Thyroid gland (tissue), 4 donors: ENCODE data around the gene SYNJ2. TPM values are rescaled to one million over a fixed set of nuclear protein-coding genes. Genes with fewer than 3 reads are reported as not detected.
A peak's percentile ranks its signal among the peaks of the same experiment; 100 is the strongest.

Experiments used
- DNase-seq, 2 donors: peaks; one replicate each; pipeline ENCODE4 v3.0.0-alpha.2; 2019
- H3K27ac ChIP-seq, 3 donors: fragments of 200-600 bp; sonication (generic); 1 replicate in 2 of 3; 2 replicates in 1 of 3; pipeline ENCODE4 v1.5.1; 2016 to 2019; ENCODE audit warnings: mild to moderate bottlenecking in 1 of 3, moderate library complexity in 1 of 3
- H3K27me3 ChIP-seq: fragments of 200-600 bp; sonication (generic); one replicate; pipeline ENCODE4 v1.5.1; 2019
- H3K36me3 ChIP-seq, 2 donors: fragments of 200-600 bp; sonication (generic); one replicate each; pipeline ENCODE4 v1.5.1; 2016 to 2019
- H3K4me1 ChIP-seq, 2 donors: fragments of 200-600 bp; sonication (generic); one replicate each; pipeline ENCODE4 v1.5.1; 2017 to 2019
- H3K4me3 ChIP-seq, 3 donors: fragments of 200-600 bp; sonication (generic); replicated peaks in 1 of 3; 1 replicate in 2 of 3; 2 replicates in 1 of 3; pipeline ENCODE4 v1.5.1; 2016; ENCODE audit warnings: mild to moderate bottlenecking in 1 of 3
- H3K9me3 ChIP-seq: fragments of 200-600 bp; sonication (generic); one replicate; pipeline ENCODE4 v1.5.1; 2017
- CTCF ChIP-seq, 6 experiments: fragments of 200-600 bp in 3 of 6; fragments of 450-650 bp in 3 of 6; sonication (generic) in 3 of 6; IDR thresholded peaks; one replicate each; pipeline ENCODE4 v1.5.1; 2016 to 2019; ENCODE audit warnings: antibody characterized with exemption in 6 of 6, mild to moderate bottlenecking in 2 of 6, inconsistent platforms in 1 of 6, moderate library complexity in 1 of 6
- POLR2A ChIP-seq, 2 donors: fragments of 450-650 bp; IDR thresholded peaks; one replicate each; pipeline ENCODE4 v1.6.1; 2017; ENCODE audit warnings: antibody characterized with exemption in 2 of 2, mild to moderate bottlenecking in 2 of 2, moderate library complexity in 1 of 2
- WGBS, 2 donors: methylation state at CpG; one replicate each; pipeline ENCODE4 v1.1.5; 2017; 5-methylcytosine and 5-hydroxymethylcytosine counted together
- intact Hi-C: fragments of 100-400 bp; cut with DNase I; formaldehyde crosslinking; loops from one replicate; pipeline ENCODE4 v1.15.1; 2023
- total RNA-seq, 4 donors: library from RNA; depleted of rRNA; stranded (reverse); fragments of >200 nt; gene quantifications; one replicate each; pipeline ENCODE4 v1.2.3, GENCODE V29; 2016

The SYNJ2 gene
- total RNA-seq, 4 donors from 2014 or later, result 11.3 to 22.7 (median 13.5) TPM

- peak; percentile 98 for DNase-seq
- Histone ChIP-seq H3K4me3 (no peak overlapping the region), H3K27ac (peak overlapping the region; percentile 44 to 81 (median 72))
Observed at GRCh38 chr6:157989541-157990289, 8.1 kb downstream of the SYNJ2 start.

GRCh38 chr6:157990321-157991066, 8.8 kb downstream of the SYNJ2 start:
- H3K27me3 ChIP-seq, result no peaks in the 10 kb centered on the region

More at GRCh38 chr6:157989541-157990289, 8.1 kb downstream of the SYNJ2 start:
- no peaks in the 10 kb centered on the region for H3K27me3 ChIP-seq
- 31 to 55% methylated on average over 6 to 16 of the region's 22 CpGs for WGBS, 2 donors
- peak in 1 of 2 donors; percentile 16 for TF ChIP-seq POLR2A (IDR thresholded peaks at IDR 0.05)
- TF ChIP-seq CTCF (IDR thresholded peaks at IDR 0.05), result no peak
- H3K36me3 ChIP-seq, result no peaks in the 10 kb centered on the region
- H3K4me1 ChIP-seq, result peaks cover 20 to 46% of the 10 kb centered on the region in 2 donors
- H3K9me3 ChIP-seq, result no peaks in the 10 kb centered on the region
- intact Hi-C loops, result no loop called here

GRCh38 chr6:157991067-157991432, 9.4 kb downstream of the SYNJ2 start:
- Histone ChIP-seq H3K9me3 (no peaks in the 10 kb centered on the region), H3K27ac (peak overlapping the region; percentile 44 to 81 (median 72)), H3K4me1 (peaks cover 20 to 46% of the 10 kb centered on the region in 2 donors), H3K36me3 (no peaks in the 10 kb centered on the region), H3K27me3 (no peaks in the 10 kb centered on the region), H3K4me3 (no peak overlapping the region)
- peak in 1 of 2 donors; percentile 27 for TF ChIP-seq POLR2A (IDR thresholded peaks at IDR 0.05)
- TF ChIP-seq CTCF (IDR thresholded peaks at IDR 0.05), result no peak
- 45 to 48% methylated on average over 11 of the region's 11 CpGs for WGBS, 2 donors
- intact Hi-C loops, result no loop called here
- DNase-seq, result peak; percentile 69 to 79

More at GRCh38 chr6:157990321-157991066, 8.8 kb downstream of the SYNJ2 start:
- TF ChIP-seq CTCF (IDR thresholded peaks at IDR 0.05), result no peak
- TF ChIP-seq POLR2A (IDR thresholded peaks at IDR 0.05), result no peak
- WGBS, 2 donors, result 68 to 74% methylated on average over 11 to 14 of the region's 15 CpGs
- Histone ChIP-seq H3K4me3 (no peak overlapping the region), H3K9me3 (no peaks in the 10 kb centered on the region), H3K4me1 (peaks cover 20 to 46% of the 10 kb centered on the region in 2 donors), H3K36me3 (no peaks in the 10 kb centered on the region), H3K27ac (peak overlapping the region; percentile 44 to 81 (median 72))
- DNase-seq, result no peak
- intact Hi-C loops, result no loop called here

GRCh38 chr6:157993076-157993475, 11.4 kb downstream of the SYNJ2 start:
- no peak overlapping the region for H3K4me3 ChIP-seq
- TF ChIP-seq CTCF (IDR thresholded peaks at IDR 0.05), result no peak
- no peak for TF ChIP-seq POLR2A (IDR thresholded peaks at IDR 0.05)
- no peaks in the 10 kb centered on the region for H3K27me3 ChIP-seq
- 70 to 75% methylated on average over 3 of the region's 3 CpGs for WGBS, 2 donors
- no peaks in the 10 kb centered on the region for H3K36me3 ChIP-seq
- H3K9me3 ChIP-seq, result no peaks in the 10 kb centered on the region
- H3K4me1 ChIP-seq, result peaks cover 20 to 41% of the 10 kb centered on the region in 2 donors
- no peak overlapping the region for H3K27ac ChIP-seq
- intact Hi-C loops, result no loop called here
- DNase-seq, result no peak
